DOHH2 (cell line): Measurements from ENCODE around the gene ABCF3.

Experiments used
- H3F3A ChIP-seq: fragments of 200-600 bp; sonication (generic), shearing (Covaris generic); 2 replicates; pipeline ENCODE4 v1.6.0; 2016; ENCODE audit warnings: antibody characterized with exemption, mild to moderate bottlenecking; ENCODE audit not compliant: control insufficient read depth, insufficient read depth
- H3K27ac ChIP-seq: fragments of 200-600 bp; sonication (generic); 2 replicates; pipeline ENCODE4 v1.5.1; 2014; ENCODE audit warnings: low read depth, mild to moderate bottlenecking, low read length, moderate library complexity
- H3K27me3 ChIP-seq: fragments of 200-600 bp; sonication (generic); 2 replicates; pipeline ENCODE4 v1.6.1; 2014; ENCODE audit warnings: mild to moderate bottlenecking, low read length, mixed read lengths; ENCODE audit not compliant: control insufficient read depth
- H3K36me3 ChIP-seq: fragments of 200-600 bp; sonication (generic); 2 replicates; pipeline ENCODE4 v1.6.1; 2014; ENCODE audit warnings: mild to moderate bottlenecking, low read length, moderate library complexity, mixed read lengths; ENCODE audit not compliant: control insufficient read depth
- H3K4me1 ChIP-seq: fragments of 200-600 bp; sonication (generic); 2 replicates; pipeline ENCODE4 v1.6.1; 2014; ENCODE audit warnings: mild to moderate bottlenecking, low read length, mixed read lengths; ENCODE audit not compliant: control insufficient read depth
- H3K4me2 ChIP-seq: fragments of 200-600 bp; sonication (generic); 2 replicates; pipeline ENCODE4 v1.6.0; 2014; ENCODE audit warnings: mild to moderate bottlenecking, low read length, moderate library complexity
- H3K4me3 ChIP-seq: fragments of 200-600 bp; sonication (generic); 2 replicates; pipeline ENCODE4 v1.5.1; 2014; ENCODE audit warnings: mild to moderate bottlenecking, low read length, mixed read lengths
- H3K79me2 ChIP-seq: fragments of 200-600 bp; sonication (generic); 2 replicates; pipeline ENCODE4 v1.6.1; 2014; ENCODE audit warnings: mild to moderate bottlenecking, low read length, mixed read lengths; ENCODE audit not compliant: control insufficient read depth
- H3K9me2 ChIP-seq: fragments of 200-600 bp; sonication (generic); replicated peaks from 2 replicates; pipeline ENCODE4 v1.6.1; 2014; ENCODE audit warnings: mild to moderate bottlenecking, low read length, mixed read lengths; ENCODE audit not compliant: control insufficient read depth
- H3K9me3 ChIP-seq: fragments of 200-600 bp; sonication (generic); 2 replicates; pipeline ENCODE4 v1.6.1; 2014; ENCODE audit warnings: antibody characterized with exemption, low read length, mixed read lengths; ENCODE audit not compliant: control insufficient read depth, insufficient read depth
- H4K20me1 ChIP-seq: fragments of 200-600 bp; sonication (generic); 2 replicates; pipeline ENCODE4 v1.6.0; 2014; ENCODE audit warnings: low read depth, mild to moderate bottlenecking, antibody characterized with exemption, low read length, moderate library complexity; ENCODE audit not compliant: control insufficient read depth, insufficient read depth
- EZH2phosphoT487 ChIP-seq: fragments of 200-600 bp; sonication (generic); IDR thresholded peaks from 2 replicates; pipeline ENCODE4 v1.6.1; 2017; ENCODE audit warnings: borderline replicate concordance, mild to moderate bottlenecking, antibody characterized with exemption, low read length, moderate library complexity, mixed read lengths
- TF ChIP-seq, protein P1 (sequence below): fragments of 200-600 bp; sonication (generic); IDR thresholded peaks from one replicate; pipeline ENCODE4 v1.5.1; 2014; ENCODE audit warnings: antibody characterized with exemption, mild to moderate bottlenecking, low read depth, low read length; ENCODE audit not compliant: poor library complexity, severe bottlenecking

Gene ABCF3

GRCh38 chr3:184227481-184227935 lies 41.5 kb downstream of the ABCF3 start:
- Histone ChIP-seq H3K27me3 (peaks cover 57% of the 10 kb centered on the region), H3K9me2 (no peaks in the 10 kb centered on the region), H3K4me2 (no peak overlapping the region), H3K27ac (no peak overlapping the region), H3K79me2 (no peaks in the 10 kb centered on the region), H3K9me3 (no peaks in the 10 kb centered on the region), H3K4me1 (peaks cover 24% of the 10 kb centered on the region), H4K20me1 (0 out of 2 replicates have a peak, but pooled peaks cover 6% of the 10 kb centered on the region), H3K36me3 (no peaks in the 10 kb centered on the region), H3F3A (0 out of 2 replicates have a peak, but pooled peaks cover 3% of the 10 kb centered on the region), H3K4me3 (no peak overlapping the region)
- no peak for TF ChIP-seq EZH2phosphoT487
- TF ChIP-seq, protein P1, sequence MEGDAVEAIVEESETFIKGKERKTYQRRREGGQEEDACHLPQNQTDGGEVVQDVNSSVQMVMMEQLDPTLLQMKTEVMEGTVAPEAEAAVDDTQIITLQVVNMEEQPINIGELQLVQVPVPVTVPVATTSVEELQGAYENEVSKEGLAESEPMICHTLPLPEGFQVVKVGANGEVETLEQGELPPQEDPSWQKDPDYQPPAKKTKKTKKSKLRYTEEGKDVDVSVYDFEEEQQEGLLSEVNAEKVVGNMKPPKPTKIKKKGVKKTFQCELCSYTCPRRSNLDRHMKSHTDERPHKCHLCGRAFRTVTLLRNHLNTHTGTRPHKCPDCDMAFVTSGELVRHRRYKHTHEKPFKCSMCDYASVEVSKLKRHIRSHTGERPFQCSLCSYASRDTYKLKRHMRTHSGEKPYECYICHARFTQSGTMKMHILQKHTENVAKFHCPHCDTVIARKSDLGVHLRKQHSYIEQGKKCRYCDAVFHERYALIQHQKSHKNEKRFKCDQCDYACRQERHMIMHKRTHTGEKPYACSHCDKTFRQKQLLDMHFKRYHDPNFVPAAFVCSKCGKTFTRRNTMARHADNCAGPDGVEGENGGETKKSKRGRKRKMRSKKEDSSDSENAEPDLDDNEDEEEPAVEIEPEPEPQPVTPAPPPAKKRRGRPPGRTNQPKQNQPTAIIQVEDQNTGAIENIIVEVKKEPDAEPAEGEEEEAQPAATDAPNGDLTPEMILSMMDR: peak; percentile 83

GRCh38 chr3:184228376-184229137 lies 42.6 kb downstream of the ABCF3 start:
- Histone ChIP-seq H3K9me3 (no peaks in the 10 kb centered on the region), H3K4me1 (peaks cover 24% of the 10 kb centered on the region), H3K4me2 (peak overlapping the region; percentile 74), H3K4me3 (no peak overlapping the region; the same call in 1 of the 2 replicates), H3K27ac (no peak overlapping the region), H3K27me3 (peaks cover 59% of the 10 kb centered on the region), H3K36me3 (no peaks in the 10 kb centered on the region), H3F3A (0 out of 2 replicates have a peak, but pooled peaks cover 3% of the 10 kb centered on the region), H3K9me2 (no peaks in the 10 kb centered on the region), H3K79me2 (no peaks in the 10 kb centered on the region), H4K20me1 (0 out of 2 replicates have a peak, but pooled peaks cover 6% of the 10 kb centered on the region)
- TF ChIP-seq EZH2phosphoT487: no peak
- TF ChIP-seq, protein P1: no peak

DNA sequence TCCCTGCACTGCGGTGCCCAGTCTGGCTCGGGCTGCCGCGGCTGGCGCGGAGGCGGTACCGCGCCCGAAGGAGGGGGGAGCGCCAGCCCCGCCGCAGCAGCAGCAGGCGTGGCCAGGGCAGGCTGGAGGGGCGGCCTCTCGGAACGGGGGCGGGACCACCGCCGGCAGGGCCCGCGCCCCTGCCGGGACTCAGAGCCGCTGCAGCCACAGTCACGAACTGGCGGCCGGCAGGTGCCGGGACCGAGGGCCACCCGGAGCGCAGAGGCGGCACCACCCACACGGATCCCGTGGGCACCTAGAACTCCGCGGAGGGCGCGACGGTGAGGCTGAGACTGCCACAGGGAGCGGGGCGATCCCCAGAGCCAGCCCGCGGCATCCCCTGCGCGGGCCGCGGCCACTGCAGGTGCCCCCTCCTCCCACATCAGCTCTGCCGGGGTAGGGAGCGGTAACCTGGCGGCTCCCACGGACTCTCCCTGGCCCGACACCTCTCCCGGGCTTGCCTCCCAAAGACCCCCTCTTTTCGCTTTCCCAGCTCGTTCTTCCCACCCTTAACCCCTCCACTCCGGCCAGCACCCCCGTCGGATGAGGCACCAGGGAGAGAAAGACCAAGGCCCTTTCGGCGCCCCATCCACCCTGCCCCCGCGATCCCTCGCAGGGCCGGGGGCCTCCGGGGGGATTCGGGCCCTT lies 43.5 kb downstream of the ABCF3 start, which contains the start of gene VWA5B2:
TSS of gene VWA5B2 (plus strand) at position 192 of the 687 bp plus-strand sequence. CDS start 944 bp downstream, outside the sequence.
- Histone ChIP-seq H3K36me3 (no peaks in the 10 kb centered on the region), H3K9me3 (no peaks in the 10 kb centered on the region), H3K4me2 (peak within 1 kb of the TSS; percentile 74), H3K9me2 (no peaks in the 10 kb centered on the region), H3K79me2 (no peaks in the 10 kb centered on the region), H3K27ac (no peak within 1 kb of the TSS), H4K20me1 (0 out of 2 replicates have a peak, but pooled peaks cover 6% of the 10 kb centered on the region), H3K27me3 (peaks cover 59% of the 10 kb centered on the region), H3F3A (0 out of 2 replicates have a peak, but pooled peaks cover 3% of the 10 kb centered on the region), H3K4me1 (peaks cover 24% of the 10 kb centered on the region), H3K4me3 (peak within 1 kb of the TSS; percentile 65)
- TF ChIP-seq, protein P1: no peak
- TF ChIP-seq EZH2phosphoT487: peak; percentile 65; the same call in 1 of the 2 replicates
